HG02642 (cell line): ENCODE results near the gene APPL1.
"Not testable (repeated sequence)": the region's sequence is repeated elsewhere in the genome, so short reads cannot be mapped to it uniquely, and the experiment has no call there.

Experiments used
- ATAC-seq: cut with Tn5 transposase; IDR thresholded peaks from one replicate; pipeline ENCODE4 v1.9.1; 2021; ENCODE audit warnings: mild to moderate bottlenecking; ENCODE audit not compliant: unreplicated experiment, poor library complexity

Gene APPL1

GRCh38 chr3:57268416-57268815, 40.9 kb downstream of the APPL1 start:
- no peak for ATAC-seq

GRCh38 chr3:57274845-57275244, 47.3 kb downstream of the APPL1 start:
- ATAC-seq, result no peak

- ATAC-seq, result no peak
These were observed 47.9 kb downstream of the APPL1 start for GRCh38 chr3:57275393-57275792.

DNA sequence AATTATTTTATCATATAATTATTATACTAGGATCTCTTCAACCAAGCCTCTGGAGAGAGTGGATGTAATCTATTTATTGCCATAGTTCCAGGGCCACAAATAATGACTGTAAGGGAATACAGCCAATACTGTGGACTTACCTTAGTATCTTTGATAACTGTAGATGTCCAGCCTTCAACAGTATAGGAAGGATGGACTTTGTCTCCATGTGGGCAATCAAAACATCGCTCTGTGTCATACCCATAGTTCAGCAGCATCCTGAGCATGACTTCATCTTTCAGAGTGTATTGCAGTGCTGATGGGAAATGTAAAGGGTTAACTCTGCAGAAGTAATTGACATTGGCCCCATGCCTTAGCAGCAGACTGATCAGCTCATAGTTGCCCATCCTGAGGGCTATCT, 50.7 kb downstream of the APPL1 start:
- ATAC-seq, result no peak

GRCh38 chr3:57279685-57280084, 52.2 kb downstream of the APPL1 start:
- no peak for ATAC-seq

- ATAC-seq, result no peak
These were observed 54.2 kb downstream of the APPL1 start for GRCh38 chr3:57281715-57282114.

- ATAC-seq, result no peak
These were observed 55.8 kb downstream of the APPL1 start for GRCh38 chr3:57283334-57283733.

- ATAC-seq, result no peak
These were observed 59.7 kb downstream of the APPL1 start for GRCh38 chr3:57287205-57287604.

DNA sequence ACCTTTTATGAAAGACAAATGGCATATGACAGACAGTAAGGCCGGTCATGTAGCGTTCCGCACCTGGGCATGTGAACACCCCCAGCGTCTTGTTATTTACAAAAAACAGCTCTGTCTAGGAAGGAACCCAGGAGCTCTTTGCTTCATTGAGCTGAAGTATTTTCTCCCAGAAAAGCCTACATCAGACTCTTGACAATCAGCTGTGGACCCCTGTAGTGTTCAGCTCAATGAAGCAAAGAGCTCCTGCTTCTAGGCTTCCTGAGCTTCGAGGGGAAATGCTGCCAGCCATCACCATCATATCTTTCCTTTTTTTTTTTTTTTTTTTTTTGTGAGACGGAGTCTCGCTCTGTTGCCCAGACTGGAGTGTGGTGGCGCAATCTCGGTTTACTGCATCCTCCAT, 60.9 kb downstream of the APPL1 start:
- ATAC-seq, result no peak

- no peak for ATAC-seq
These were observed 64.8 kb downstream of the APPL1 start, which contains the start of gene ASB14 for GRCh38 chr3:57292159-57292896. Gene ASB14 (minus strand): TSS chr3:57292685. CDS start chr3:57292033, 652 bp downstream.

DNA sequence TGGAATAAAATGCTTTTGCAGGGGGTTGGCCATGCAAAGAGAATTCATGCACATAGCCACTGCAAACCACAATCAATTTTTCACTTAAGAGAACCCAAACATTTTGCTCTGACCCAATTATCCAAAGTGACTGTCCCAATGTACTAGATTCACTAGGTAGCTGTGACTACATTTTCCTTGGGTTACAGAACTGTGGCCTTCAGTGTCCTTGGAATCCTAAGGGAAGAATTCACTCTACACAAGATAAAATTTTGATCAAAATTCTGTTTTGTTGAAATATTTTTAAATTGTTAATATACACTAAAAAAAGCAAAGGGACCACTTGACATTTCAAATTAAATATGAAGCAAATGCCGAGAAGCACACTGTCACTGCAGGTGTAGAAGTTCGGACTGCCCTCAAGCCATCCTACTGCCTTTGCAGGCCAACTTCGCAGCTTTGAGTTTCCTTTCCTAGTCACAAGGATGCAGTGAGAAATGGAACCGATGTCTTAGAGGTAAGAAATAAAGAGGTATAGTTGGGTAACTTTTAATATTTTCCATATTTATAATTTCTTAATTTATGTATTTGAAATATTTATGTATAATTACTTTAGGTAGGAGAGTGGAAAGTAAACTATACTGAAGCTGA, 65.5 kb downstream of the APPL1 start:
- no peak for ATAC-seq

- no peak for ATAC-seq
These were observed 70.5 kb downstream of the APPL1 start for GRCh38 chr3:57298041-57298440.

DNA sequence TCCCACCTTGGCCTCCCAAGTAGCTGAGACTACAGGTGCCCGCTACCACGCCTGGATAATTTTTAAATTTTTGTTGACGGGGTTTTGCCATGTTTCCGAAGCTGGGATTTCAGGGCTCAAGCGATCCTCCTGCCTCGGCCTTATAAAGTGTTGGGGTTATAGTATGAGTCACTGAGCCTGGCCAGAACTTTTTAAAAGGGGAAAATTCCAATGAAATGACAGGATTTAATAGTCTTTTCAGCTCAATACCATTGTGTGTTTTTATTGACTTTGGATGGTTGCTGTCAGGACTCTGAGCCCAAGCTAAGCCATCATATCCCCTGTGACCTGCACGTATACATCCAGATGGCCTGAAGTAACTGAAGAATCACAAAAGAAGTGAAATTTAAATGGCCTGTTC, 76.0 kb downstream of the APPL1 start:
- not testable (repeated sequence) for ATAC-seq

- ATAC-seq, result no peak
These were observed 82.3 kb downstream of the APPL1 start for GRCh38 chr3:57309769-57310360.

- ATAC-seq, result no peak
These were observed 86.7 kb downstream of the APPL1 start for GRCh38 chr3:57314204-57314603.
